Heart left ventricle (tissue), 13 donors: Measurements from ENCODE around the gene EVC.

Source experiments
- POLR2A ChIP-seq, 2 donors: fragments of 450-650 bp; IDR thresholded peaks; one replicate each; pipeline ENCODE4 v1.6.1; 2017; ENCODE audit warnings: antibody characterized with exemption in 2 of 2, mild to moderate bottlenecking in 2 of 2, moderate library complexity in 2 of 2
- TF ChIP-seq, protein P1 (sequence below), 12 donors: fragments of 200-600 bp; sonication (generic) in 4 of 12; IDR thresholded peaks; one replicate each; pipeline versions ENCODE4 v1.5.0 to v1.8.0; 2018 to 2022; ENCODE audit warnings: antibody characterized with exemption in 12 of 12, mild to moderate bottlenecking in 5 of 12
- donor health status: ischemic (EF 13 %, LVEDD 7.1; RV severe dilation, severe dysfunction).
- donor health status: DM: no; HTN: yes; CAD: no.
- donor health status: DM: no; HTN: no; CAD: no.
- donor health status: ischemic (EF 25% LVEDD 6.9; RV normal size, moderate dysfunction).
- donor health status: ischemic (EF 25% LVEDD 5.7; RV mildly dilated, moderate dysfunction).
- donor health status: ischemic (EF 35%, LVEDD 5.7; RV mildly dilated, moderate dysfunction).
- donor health status: nonischemic (EF 11% LVEDD 7.7; RV severe dilation, severe dysfunction).
- donor health status: DM: yes; HTN: yes; CAD: no.
- donor health status: PGD.
- donor health status: ischemic (EF 29% LVEDD 5.4; RV normal size, mild dysfunction).
- donor health status: nonischemic (EF 23%, LVEDD 6.1; RV moderate dilation, normal function).

DNA sequence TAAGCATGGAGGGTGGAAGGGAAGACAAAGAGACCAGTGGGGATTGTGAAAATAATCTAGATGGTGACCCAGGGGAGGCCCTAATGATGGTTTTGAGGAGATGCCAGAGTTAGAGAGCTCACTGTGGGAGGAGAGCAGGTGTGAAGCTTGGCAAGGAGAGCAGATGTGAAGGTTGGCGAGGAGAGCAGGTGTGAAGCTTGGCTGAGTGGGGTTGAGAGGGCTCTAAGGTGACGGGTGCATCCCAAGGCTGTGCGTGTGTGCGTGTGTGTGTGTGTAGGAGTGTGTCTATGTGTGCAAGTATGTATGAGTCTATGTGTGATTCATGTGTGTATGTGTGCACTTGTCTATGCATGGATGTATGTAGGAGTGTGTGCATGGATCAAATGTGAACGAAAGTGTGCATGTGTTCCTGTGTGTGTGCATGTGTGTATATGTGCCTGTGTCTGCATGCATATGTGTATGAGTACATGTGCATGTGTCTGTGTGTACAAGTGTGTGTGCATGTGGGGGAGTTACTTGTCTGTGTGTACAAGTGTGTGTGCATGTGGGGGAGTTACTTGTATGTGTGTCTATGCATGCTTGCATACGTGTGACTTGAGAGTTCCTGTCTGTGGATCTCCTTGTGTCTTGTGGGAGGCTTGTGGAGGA, 72.0 kb downstream of the EVC start:
- no peak for TF ChIP-seq POLR2A (IDR thresholded peaks at IDR 0.05)
- TF ChIP-seq, protein P1, sequence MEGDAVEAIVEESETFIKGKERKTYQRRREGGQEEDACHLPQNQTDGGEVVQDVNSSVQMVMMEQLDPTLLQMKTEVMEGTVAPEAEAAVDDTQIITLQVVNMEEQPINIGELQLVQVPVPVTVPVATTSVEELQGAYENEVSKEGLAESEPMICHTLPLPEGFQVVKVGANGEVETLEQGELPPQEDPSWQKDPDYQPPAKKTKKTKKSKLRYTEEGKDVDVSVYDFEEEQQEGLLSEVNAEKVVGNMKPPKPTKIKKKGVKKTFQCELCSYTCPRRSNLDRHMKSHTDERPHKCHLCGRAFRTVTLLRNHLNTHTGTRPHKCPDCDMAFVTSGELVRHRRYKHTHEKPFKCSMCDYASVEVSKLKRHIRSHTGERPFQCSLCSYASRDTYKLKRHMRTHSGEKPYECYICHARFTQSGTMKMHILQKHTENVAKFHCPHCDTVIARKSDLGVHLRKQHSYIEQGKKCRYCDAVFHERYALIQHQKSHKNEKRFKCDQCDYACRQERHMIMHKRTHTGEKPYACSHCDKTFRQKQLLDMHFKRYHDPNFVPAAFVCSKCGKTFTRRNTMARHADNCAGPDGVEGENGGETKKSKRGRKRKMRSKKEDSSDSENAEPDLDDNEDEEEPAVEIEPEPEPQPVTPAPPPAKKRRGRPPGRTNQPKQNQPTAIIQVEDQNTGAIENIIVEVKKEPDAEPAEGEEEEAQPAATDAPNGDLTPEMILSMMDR (IDR thresholded peaks at IDR 0.05) = no peak
